Activated CD8-positive, alpha-beta memory T cell treated with anti-CD3 and anti-CD28 coated beads, Interleukin-2, amount 50 U/mL, for 48 hours (primary cell): Measurements from ENCODE around the gene SBNO1.
"Not testable (repeated sequence)": the region's sequence is repeated elsewhere in the genome, so short reads cannot be mapped to it uniquely, and the experiment has no call there.

ENCODE experiments used
- DNase-seq: peaks from one replicate; pipeline ENCODE4 v3.0.0-alpha.2; 2020

Gene SBNO1

DNA sequence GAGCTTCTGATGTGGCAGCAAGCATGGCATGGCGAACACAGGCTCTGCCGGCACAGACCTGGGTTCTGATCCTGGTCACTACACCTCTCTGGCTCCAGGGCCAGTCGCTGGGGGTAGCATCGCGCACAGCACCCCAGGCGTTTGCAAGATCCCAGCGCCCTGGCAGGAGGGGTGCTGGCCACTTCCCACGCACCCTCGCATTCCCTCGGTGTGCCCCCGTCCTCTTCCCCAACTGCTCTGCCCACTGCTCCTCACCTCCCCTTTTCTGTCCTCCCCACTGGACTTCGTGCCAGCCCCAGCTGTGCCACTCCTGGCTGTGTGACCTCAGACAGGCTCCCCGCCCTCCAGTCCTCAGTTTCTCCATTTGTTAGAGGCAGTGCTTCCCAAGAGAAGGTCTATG lies 95.8 kb downstream of the SBNO1 start:
- DNase-seq, result no peak

DNA sequence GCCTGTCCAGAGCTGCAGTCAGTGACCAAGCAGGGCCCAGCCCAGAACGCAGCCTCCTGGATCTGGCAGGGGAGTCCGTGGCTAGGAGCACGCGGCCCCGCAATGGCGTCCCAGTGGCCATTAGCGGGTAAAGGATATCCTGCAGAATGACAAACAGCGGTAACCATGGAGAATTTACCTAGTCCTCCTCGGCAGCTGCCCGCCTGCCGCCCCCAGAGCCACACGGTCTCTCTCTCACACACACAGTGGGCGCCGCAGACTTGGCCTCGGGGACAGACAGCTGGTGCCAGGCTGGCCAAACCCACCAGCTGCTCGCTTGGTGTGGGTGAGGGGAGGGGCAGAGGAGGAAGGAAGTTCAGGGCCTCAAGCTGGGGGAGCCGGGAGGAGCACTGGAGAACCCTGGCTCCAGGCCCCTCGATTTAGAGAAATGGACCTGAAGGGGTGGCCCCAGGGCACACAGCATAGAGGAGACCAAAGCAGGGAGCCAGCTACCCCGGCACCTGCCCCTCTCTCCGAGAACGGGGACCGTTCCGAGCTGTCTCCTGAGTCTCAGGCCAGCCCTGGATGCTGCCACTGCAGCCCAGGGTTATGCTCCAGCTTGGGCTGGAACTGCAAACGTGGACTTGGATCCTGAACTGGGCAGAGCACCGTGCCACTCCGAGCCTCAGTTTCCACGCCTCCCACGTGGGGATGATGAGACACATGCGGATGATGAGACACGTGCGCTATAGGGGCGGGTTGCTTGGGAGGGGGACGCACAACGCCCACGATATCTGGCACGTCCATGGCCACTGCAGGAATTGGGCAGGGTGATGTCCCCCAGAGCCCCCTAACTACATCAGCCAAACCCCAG lies 96.4 kb downstream of the SBNO1 start:
- no peak for DNase-seq

DNA sequence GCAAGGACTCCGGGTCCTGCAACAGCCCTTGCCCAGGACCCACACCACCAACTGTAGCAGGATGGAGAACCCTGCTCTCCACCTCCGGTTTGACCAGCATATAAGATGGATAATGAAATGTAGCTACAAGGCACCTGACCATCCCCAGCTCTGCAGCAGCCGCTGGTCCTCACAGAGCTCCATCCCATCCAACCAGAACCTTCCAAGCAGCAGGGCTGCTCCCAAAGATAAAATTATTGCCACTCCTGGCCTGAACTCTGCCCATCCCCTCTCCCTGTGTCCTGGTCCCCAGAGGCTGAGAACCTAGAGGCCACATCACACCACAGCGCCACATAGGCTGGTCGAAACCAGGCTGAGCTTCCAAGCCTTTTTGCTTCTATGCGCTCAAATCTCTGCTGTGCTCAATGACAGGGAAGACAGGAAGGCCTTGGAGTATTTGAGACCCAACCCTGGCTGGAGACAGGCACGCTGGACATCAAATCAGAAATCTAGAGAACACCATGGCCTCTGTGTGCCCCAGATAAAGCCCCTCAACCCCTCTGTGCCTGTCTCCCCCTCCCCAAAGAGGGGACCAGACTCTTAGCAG lies 97.2 kb downstream of the SBNO1 start:
- no peak for DNase-seq

DNA sequence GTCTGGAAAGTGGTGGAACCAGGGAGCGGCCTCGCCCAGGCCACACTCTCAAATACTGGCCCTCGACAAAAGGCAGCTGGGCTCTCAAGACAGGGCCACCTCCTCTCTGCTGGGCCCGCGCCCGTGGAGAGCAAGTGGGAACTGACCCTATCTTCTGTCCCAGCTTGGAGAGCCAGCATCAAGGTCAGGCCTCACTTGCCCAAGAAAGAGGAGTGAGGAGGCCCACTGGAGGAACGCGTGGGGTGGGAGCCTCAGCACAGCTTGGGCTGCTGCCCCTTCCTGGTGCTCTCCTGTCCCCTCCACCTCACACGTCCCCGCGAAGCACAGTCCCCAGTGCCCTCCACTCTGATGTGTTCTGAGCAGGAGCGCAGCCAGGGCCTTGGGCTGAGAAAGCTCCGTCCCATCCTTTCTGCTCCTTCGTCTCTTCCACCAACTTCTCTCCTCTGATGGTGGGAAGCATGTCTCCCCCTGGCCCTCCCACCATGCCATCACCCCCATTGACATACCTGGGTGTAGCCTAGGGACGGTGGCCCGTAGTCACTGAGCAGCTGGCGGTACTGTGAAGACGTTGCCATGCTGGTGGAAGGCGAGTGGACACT lies 97.9 kb downstream of the SBNO1 start:
- DNase-seq, result no peak

DNA sequence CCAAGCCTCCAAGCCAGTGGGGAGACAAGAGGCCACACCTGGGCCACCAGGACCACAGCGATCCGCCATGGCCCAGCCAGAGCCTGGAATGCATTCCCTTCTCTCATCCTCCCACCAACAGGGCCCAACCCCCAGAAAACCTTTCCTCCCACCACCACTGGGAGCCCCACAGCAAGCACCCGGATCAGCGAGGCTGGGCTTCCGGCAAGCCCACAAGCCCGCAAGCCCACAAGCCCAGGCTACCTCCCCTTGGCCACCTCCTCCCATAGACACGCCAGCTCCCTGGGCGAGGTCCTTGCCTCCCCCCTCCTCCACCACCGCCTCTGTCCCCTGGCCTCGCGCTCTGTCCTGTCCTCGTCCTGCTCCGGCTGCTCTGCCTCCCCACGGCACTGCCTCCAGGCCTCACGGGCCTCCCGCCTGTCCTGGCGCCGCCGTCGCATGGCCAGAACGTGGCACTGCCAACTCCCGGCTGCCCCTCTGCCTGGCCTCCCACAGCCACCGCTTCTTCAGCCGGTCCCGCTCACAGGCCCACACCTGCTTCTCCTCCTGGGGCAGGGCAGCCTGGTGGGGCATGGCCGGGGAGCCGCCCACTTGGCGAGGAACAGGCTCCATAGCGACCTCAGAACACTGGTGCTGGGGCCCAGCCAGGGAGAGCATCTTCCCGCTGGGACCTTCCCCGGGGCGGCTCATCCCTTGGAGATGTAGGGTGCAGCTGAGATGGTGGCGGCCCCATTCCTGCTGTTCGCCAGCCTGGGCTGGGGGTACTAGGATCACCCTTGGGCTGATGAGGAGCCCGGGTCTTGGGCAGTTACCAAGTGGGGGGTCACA lies 98.6 kb downstream of the SBNO1 start:
- no peak for DNase-seq

DNA sequence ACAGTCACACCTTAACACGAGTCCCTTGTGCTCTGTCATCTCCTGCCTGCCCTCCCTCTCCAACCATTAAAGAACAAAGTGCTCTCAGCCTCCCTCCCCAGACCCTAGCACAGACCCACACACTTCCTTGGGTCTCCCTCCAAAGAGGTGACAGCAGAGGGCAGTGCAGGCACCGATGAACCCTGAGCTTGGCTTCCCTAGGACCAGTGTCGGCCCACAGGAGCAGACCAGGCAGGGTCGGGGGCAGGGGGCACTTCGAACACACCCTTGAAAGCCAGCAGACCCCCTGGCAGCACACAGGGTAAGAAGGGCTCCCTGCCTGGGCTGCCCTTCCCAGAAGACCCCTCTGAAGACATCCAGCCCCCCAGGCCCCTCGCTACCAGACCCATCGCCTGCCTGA lies 100.0 kb downstream of the SBNO1 start:
- DNase-seq, result no peak

DNA sequence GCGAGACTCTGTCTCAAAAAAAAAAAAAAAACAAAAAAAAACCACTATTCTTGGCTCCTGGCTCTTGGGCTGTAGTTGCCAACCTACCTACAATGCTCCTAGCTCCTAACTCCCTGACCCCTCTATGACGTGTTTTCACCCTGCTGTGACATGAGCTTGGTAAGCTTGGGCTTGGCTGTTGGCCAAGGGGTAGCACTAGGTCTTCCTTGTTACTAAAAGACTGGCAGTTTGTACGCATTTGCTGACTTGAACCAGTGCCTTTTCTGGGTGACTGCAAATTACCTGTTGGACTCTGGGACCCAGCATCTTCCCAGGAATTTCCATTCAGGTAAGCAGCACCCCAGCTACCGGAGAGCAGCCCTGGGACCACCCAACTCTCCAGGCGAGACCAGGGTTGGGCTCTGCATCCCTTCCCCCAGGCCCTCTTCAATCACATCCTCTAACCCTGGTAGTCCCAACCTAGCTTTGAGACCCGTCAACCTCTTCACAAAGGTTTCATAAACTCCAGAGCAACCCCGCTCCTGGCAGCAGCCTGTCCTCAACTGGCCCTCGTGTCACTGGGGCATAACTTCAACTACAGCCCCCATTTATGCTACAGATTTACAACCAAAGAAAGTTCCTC lies 101.3 kb downstream of the SBNO1 start:
- DNase-seq, result no peak

DNA sequence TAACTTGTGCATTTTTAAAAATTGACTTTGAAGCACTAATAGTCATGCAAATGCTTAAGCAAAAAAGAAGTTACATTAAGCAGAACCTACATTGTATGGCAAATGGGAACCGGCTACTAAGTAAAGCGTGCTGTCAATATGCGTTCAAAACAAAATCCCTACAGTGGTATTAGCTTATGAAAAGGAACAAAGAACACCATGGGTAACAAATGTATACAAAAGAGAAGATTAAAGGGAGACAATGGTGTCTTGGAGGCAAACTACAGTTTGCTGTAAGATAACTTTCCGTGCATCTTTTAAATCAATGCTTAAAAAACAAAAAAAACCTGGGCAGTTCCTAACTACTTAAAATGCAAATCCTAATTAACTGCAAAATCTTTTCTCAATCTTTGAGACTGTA lies 103.5 kb downstream of the SBNO1 start:
- no peak for DNase-seq

DNA sequence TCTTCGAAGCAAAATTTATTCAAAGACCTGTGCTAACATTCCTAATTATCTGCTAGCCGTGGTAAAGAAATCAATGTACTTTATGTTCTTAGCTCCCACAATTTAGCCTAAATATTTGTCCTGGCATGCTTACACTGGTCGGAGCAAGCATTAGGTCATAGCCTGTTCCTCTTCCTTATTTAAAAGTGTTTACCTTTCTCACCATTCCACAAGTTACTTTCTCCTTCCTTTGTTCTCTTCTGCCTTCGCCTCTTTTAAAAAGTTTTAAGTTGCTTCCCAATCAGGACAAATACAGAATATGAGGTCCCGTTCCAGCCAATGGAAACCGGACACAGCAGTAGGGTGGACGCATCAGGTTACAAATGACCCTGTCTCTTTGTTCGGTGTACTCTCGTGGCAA lies 104.6 kb downstream of the SBNO1 start:
- no peak for DNase-seq

DNA sequence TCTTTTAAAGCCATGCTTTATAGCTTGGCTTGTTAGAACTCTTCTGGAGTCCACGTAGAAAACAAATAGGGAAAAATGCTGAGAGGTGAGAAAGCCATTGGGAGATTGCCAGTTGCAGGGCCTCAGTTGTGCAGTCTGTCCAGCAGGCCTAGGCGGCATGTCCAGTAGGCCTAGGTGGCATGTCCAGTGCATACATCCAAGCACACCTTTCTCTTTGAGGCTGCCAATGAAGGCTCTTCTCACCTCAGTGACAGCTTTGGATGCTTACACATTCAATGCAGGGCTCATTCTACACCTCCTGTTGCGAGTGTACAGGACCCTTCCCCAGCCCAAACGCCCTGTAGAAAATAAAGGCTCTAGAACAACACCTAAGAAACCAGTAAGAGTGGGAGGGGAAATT lies 106.1 kb downstream of the SBNO1 start:
- DNase-seq, result no peak

DNA sequence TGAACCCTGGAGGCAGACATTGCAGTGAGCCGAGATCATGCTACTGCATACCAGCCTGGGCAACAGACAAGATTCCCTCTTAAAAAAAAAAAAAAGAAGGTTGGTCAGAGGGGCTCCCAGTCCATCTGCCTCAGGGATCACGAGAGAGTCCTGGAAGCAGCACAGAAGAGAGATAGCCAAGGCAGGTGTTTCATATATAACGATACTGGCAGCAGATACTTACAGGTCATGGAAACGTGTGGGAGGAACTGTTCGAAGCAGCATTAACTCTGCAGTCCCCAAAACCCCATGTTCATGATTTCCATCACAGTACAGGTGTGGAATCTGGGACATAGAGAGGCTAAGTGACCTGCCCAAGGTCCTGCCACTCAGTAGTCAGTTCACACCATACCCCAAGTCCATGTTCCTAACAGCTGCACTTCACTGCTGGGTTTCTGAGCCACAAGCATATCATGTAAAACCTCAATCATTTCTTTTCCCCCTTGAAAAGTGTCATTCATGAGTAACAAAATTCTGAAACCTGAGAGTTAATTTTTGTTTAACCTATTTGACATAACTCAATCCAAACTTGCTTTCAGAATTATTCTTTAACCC lies 109.7 kb downstream of the SBNO1 start:
- DNase-seq, result no peak

DNA sequence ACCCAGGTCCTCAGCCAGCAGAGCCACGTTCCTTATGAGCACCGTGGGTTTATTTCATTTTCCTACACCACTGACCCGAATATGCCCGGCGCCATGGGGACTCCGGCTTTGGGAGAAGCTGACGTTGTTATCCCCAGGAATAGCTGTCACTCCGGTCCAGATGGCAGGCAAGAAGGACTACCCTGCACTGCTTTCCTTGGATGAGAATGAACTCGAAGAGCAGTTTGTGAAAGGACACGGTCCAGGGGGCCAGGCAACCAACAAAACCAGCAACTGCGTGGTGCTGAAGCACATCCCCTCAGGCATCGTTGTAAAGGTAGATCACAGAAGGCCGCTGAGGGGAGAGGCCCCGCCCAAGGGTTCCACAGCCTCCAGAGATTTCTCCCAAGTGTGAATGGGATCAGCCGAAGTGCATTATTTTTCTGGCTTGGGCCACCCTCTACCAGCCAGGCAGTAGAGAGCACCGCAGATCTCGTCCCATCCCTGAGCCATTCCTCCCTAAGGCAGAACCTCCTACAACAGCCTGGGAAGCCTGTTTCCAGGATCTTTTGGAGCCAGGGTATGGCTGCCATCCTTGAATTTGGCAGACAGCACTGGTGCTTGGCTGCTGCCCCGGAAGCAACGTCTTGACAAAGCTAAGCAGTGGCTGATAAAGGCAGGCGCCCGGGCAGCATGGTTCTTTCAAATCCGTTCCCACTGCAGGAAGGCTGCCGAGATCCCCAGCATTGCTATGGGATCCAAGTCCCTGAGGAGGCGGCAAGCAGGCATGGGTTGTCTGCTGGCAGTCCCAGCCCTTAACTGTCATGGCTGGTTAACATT lies 110.8 kb downstream of the SBNO1 start:
- DNase-seq, result no peak

DNA sequence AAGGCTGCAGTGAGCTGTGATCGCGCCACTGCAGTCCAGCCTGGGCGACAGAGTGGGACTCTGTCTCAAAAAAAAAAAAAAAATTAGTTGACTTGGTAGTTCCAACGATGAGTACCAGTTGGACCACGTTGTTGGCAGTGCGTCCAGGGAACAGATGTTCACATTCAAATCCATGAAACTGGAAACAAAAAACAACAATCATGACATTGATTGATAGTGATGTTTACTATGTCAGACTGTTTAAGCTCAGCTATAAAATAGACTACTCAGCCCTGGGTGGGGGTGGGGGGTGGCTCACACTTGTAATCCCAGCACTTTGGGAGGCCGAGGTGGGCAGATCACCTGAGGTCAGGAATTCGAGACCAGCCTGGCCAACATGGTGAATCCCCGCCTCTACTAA lies 112.3 kb downstream of the SBNO1 start:
- DNase-seq, result not testable (repeated sequence)

DNA sequence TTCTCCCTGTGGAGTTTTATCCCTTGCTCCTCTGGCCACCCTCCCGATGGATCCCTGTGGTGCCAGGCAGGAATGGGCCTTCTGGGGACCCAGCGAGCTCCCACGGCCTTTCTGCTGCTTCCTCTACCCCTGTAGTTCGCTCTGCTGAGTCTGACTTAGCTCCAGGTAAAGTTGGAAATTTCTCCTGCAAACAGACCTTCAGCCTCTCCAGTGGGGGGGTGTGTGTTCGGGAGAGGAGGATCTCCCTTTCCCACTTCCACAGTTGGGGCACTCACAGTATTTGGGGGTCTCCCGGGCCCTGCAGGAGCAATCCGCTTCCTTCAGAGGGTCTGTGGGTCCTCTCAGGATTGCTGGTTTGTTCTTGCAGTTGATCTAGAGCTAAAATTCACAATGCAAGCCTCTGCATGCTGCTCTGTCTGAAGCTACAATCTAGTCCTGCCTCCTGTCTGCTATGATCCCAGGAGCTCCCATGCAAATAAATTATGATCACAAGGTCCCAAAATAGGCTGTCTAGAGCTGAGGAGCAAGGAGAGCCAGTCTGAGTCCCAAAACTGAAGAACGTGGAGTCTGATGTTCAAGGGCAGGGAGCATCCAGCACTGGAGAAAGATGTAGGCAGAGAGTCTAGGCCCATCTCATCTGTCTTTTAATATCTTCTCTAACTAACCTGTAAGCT lies 113.1 kb downstream of the SBNO1 start:
- DNase-seq, result no peak

DNA sequence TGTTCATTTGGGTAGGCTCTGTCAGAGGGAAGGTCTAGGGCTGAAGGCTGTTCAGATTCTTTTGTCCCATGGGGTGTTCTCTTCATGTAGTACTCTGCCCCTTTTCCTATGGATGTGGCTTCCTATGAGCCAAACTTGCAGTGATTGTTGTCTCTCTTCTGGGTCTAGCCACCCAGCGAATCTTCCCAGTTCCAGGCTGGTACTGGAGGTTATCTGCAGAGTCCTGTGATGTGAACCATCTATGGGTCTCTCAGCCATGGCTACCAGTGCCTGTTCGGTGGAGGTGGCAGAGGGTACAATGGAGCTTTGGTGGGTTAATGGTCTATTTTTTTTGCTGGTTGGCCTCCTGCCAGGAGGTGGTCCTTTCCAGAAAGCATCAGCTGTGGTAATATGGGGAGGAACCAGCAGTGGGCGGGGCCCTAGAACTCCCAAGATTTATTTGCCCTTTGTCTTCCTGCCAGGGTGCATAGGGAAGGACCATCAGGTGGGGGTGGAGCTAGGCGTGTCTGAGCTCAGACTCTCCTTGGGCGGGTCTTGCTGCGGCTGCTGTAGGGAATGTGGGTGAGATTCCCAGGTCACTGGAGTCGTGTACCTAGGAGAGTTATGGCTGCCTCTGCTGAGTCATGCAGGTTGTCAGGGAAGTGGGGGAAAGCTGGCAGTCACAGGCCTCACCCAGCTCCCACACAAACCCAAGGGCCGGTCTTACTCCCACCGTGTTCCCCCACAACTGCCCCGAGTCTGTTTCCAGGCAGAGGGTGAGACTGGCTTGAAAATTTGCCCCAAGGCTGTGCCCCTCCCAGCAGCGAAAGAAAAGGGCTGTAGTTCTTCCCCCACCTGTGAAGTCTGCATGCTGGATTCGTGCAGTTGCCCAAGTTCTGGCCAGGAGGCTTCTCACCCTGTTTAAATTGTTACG lies 113.9 kb downstream of the SBNO1 start:
- DNase-seq, result peak; percentile 47

DNA sequence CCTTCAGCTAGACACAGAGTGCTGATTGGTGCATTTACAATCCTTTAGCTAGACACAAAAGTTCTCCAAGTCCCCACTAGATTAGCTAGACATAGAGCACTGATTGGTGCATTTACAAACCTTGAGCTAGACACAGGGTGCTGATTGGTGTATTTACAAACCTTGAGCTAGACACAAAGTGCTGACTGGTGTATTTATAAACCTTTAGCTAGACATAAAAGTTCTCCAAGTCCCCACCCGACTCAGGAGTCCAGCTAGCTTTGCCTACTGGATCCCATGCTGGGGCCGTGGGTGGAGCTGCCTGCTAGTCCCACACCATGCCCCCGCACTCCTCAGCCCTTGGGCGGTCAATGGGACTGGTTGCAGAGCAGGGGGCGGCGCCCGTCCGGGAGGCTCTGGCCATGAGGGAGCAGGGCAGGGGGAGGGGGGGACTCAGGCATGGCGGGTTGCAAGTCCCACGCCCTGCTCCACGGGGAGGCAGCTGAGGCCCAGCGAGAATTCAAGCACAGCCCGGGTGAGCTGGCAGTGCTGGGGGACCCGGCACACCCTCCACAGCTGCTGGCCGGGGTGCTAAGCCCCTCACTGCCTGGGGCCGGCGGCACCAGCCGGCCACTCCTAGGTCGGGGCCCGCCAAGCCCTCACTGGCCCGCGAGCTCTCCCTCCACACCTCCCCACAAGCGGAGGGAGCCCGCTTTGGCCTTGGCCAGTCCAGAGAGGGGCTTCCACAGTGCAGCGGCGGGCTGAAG lies 115.5 kb downstream of the SBNO1 start:
- DNase-seq, result peak; percentile 40

DNA sequence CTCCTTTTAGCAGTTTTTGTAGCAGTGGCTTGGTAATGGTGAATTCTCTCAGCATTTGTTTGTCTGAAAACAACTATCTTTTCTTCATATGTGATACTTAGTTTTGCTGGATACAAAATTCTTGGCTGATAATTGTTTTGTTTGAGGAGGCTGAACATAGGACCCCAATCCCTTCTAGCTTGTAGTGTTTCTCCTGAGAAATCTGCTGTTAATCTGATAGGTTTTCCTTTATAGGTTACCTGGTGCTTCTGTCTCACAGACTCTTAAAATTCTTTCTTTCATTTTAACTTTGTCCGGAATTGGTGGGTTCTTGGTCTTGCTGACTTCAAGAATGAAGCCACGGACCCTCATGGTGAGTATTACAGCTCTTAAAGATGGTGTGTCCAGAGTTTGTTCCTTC lies 116.5 kb downstream of the SBNO1 start:
- not testable (repeated sequence) for DNase-seq

DNA sequence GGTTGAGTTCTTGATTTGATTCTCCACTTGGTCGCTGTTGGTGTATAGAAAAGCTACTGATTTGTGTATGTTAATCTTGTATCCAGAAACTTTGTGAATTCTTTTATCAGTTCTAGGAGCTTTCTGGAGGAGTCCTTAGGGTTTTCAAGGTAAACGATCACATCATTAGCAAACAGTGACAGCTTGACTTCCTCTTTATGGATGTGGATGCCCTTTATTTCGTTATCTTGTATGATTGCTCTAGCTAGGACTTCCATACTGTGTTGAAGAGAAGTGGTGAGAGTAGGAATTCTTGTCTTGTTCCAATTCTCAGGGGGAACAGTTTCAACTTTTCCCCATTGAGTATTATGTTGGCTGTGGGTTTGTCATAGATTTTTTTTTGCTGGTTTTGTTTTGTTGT lies 119.0 kb downstream of the SBNO1 start:
- no peak for DNase-seq

DNA sequence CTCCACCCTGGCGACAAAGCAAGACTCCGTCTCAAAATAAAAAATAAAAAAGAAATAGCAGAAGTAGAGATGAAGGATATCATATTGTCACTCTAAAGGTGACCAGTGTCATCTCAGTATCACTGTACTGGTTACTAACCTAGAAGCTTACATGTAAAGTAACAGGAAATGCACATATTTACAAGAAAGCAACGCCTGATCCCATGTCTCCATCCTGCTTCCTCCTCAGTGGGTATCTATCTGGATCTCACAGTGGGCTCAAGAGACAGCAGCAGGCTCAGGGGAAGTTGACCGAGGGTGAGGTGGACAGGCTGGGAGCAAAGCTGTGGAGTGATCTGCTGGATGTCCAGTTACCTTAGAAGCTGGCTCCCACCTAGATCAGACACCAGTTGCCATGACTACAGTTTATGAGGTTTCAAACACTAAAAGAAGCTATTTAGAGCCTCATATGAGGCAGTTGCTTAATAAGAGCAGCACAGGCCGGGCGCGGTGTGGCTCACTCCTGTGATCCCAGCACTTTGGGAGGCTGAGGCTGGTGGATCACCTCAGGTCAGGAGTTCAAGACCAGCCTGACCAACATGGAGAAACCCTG lies 120.9 kb downstream of the SBNO1 start:
- DNase-seq, result peak; percentile 43
